Spleen (tissue), 11 donors: ENCODE results near the gene TCIRG1. TPM values are rescaled to one million over a fixed set of nuclear protein-coding genes. Genes with fewer than 3 reads are reported as not detected.

Experiments used
- DNase-seq: peaks from one replicate; pipeline ENCODE4 v3.0.0-alpha.2; 2020
- H3K27ac ChIP-seq, 8 donors: fragments of 200-600 bp; sonication (generic) in 7 of 8; 1 replicate in 4 of 8; 2 replicates in 4 of 8; pipeline versions ENCODE4 v1.5.0 to v1.8.0; 2016 to 2021; ENCODE audit warnings: inconsistent platforms in 4 of 8, mild to moderate bottlenecking in 4 of 8, moderate library complexity in 1 of 8
- H3K27me3 ChIP-seq, 7 donors: fragments of 200-600 bp; sonication (generic) in 6 of 7; replicated peaks in 1 of 7; 1 replicate in 4 of 7; 2 replicates in 3 of 7; pipeline versions ENCODE4 v1.5.0 to v1.8.0; 2016 to 2021; ENCODE audit warnings: inconsistent platforms in 3 of 7, mild to moderate bottlenecking in 1 of 7
- H3K36me3 ChIP-seq, 6 donors: fragments of 200-600 bp; sonication (generic) in 5 of 6; 1 replicate in 4 of 6; 2 replicates in 2 of 6; pipeline versions ENCODE4 v1.5.0 to v1.8.0; 2016 to 2021; ENCODE audit warnings: inconsistent platforms in 2 of 6
- H3K4me1 ChIP-seq, 6 donors: fragments of 200-600 bp; sonication (generic) in 5 of 6; 1 replicate in 3 of 6; 2 replicates in 3 of 6; pipeline versions ENCODE4 v1.5.0 to v1.8.0; 2016 to 2021; ENCODE audit warnings: inconsistent platforms in 3 of 6
- H3K4me3 ChIP-seq, 8 donors: fragments of 200-600 bp; sonication (generic) in 7 of 8; 1 replicate in 4 of 8; 2 replicates in 4 of 8; pipeline versions ENCODE4 v1.5.0 to v1.8.0; 2016 to 2021; ENCODE audit warnings: inconsistent platforms in 4 of 8, mild to moderate bottlenecking in 4 of 8, moderate library complexity in 2 of 8
- H3K9me3 ChIP-seq, 8 donors: fragments of 200-600 bp; sonication (generic) in 7 of 8; 1 replicate in 4 of 8; 2 replicates in 4 of 8; pipeline versions ENCODE4 v1.5.0 to v1.8.0; 2016 to 2021; ENCODE audit warnings: inconsistent platforms in 4 of 8
- POLR2A ChIP-seq, 3 donors: fragments of 450-650 bp; IDR thresholded peaks; one replicate each; pipeline ENCODE4 v1.5.1; 2017; ENCODE audit warnings: antibody characterized with exemption in 3 of 3, mild to moderate bottlenecking in 1 of 3
- POLR2AphosphoS5 ChIP-seq, 3 donors: sonication (generic); formaldehyde crosslinking; IDR thresholded peaks; one replicate each; pipeline ENCODE4 v1.5.1; 2017; ENCODE audit warnings: antibody characterized with exemption in 3 of 3
- WGBS, 5 donors: extraction: QIAGEN DNeasy Blood & Tissue Kit in 3 of 5; methylation state at CpG; one replicate each; pipeline versions ENCODE4 v1.1.5 to v1.1.7; 2013 to 2018; 5-methylcytosine and 5-hydroxymethylcytosine counted together
- intact Hi-C: fragments of 100-400 bp; cut with DNase I; formaldehyde crosslinking; loops from one replicate; pipeline ENCODE4 v1.15.0; 2023; ENCODE audit warnings: low total_unique reads
- polyA plus RNA-seq, 3 donors: library from polyadenylated mRNA; stranded (reverse); fragments of 200-250 nt; gene quantifications; one replicate each; pipeline ENCODE4 v1.2.1, GENCODE V29; 2013
- total RNA-seq, 7 donors: library from RNA; depleted of rRNA in 3 of 7; stranded (reverse); fragments of >200 nt in 3 of 7; fragmentation: NEBNext Ultra II Directional in 4 of 7; extraction: Animal tissue kit (Norgen Biotek cat#: 25700) in 4 of 7; gene quantifications; one replicate each; pipeline versions ENCODE4 v1.1.0 to v1.2.1, GENCODE V29; 2016 to 2021
- TF ChIP-seq, protein P1 (sequence below), 11 experiments: fragments of 200-600 bp in 7 of 11; fragments of 450-650 bp in 4 of 11; sonication (generic) in 4 of 11; IDR thresholded peaks in 8 of 11; conservative IDR thresholded peaks in 3 of 11; 1 replicate in 7 of 11; 2 replicates in 4 of 11; pipeline versions ENCODE4 v1.4.0 to v1.8.0; 2016 to 2021; ENCODE audit warnings: antibody characterized with exemption in 11 of 11, inconsistent platforms in 4 of 11, mild to moderate bottlenecking in 1 of 11
- donor health status: healthy with polysubstance abuse.
- donor health status: DM: no; HTN: no; CAD: no; lungs with moderate emphysema.
- donor health status: DM: no; HTN: no; CAD: no.
- donor health status: Bipolar disorder and iron deficiency.
- donor health status: healthy.
- donor health status: DM: no; HTN: no; CAD: no.
- donor health status: DM: yes; HTN: yes; CAD: no.

Gene TCIRG1
- total and polyA plus RNA-seq, 10 donors: 199 to 707 (median 377) TPM

DNA sequence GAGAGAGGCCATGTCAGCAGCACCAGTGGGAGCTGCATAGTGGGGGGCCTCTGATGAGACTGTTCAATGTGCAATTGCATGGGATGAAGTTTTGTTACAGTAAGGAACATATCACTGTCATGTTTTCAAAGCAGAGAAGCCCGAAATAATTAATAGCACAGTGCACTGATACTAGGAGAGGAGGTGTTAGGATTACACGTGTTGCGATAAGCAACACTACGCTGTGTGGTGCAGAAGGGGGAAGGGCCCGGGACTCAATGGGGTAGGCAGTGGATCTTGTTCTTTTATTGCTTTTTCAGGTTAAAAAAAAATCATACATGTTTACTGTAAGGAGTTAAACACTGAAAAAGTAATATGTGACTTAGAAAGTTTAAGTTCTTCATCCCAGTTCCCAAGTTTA, 29.2 kb downstream of the TCIRG1 start:
- Histone ChIP-seq H3K36me3 (peaks cover 0 to 100% (median 56%) of the 10 kb centered on the region in 6 donors), H3K4me3 (no peak overlapping the region), H3K4me1 (peaks cover 0 to 36% (median 12%) of the 10 kb centered on the region in 6 donors), H3K27me3 (no peaks in the 10 kb centered on the region), H3K27ac (no peak overlapping the region), H3K9me3 (no peaks in the 10 kb centered on the region)
- TF ChIP-seq, protein P1, sequence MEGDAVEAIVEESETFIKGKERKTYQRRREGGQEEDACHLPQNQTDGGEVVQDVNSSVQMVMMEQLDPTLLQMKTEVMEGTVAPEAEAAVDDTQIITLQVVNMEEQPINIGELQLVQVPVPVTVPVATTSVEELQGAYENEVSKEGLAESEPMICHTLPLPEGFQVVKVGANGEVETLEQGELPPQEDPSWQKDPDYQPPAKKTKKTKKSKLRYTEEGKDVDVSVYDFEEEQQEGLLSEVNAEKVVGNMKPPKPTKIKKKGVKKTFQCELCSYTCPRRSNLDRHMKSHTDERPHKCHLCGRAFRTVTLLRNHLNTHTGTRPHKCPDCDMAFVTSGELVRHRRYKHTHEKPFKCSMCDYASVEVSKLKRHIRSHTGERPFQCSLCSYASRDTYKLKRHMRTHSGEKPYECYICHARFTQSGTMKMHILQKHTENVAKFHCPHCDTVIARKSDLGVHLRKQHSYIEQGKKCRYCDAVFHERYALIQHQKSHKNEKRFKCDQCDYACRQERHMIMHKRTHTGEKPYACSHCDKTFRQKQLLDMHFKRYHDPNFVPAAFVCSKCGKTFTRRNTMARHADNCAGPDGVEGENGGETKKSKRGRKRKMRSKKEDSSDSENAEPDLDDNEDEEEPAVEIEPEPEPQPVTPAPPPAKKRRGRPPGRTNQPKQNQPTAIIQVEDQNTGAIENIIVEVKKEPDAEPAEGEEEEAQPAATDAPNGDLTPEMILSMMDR (IDR thresholded peaks at IDR 0.05 in 8 of 11, conservative IDR thresholded peaks at IDR 0.05 in 3 of 11): no peak
- TF ChIP-seq POLR2AphosphoS5 (IDR thresholded peaks at IDR 0.05) (no peak), POLR2A (IDR thresholded peaks at IDR 0.05) (no peak)
- intact Hi-C loops: loop anchor here (10.0 kb wide), 1 partner anchor 137 kb away; no protein-coding TSS in a partner anchor
- DNase-seq: no peak
- 93 to 96% (median 96%) methylated on average over 5 of the region's 5 CpGs for WGBS, 5 donors

DNA sequence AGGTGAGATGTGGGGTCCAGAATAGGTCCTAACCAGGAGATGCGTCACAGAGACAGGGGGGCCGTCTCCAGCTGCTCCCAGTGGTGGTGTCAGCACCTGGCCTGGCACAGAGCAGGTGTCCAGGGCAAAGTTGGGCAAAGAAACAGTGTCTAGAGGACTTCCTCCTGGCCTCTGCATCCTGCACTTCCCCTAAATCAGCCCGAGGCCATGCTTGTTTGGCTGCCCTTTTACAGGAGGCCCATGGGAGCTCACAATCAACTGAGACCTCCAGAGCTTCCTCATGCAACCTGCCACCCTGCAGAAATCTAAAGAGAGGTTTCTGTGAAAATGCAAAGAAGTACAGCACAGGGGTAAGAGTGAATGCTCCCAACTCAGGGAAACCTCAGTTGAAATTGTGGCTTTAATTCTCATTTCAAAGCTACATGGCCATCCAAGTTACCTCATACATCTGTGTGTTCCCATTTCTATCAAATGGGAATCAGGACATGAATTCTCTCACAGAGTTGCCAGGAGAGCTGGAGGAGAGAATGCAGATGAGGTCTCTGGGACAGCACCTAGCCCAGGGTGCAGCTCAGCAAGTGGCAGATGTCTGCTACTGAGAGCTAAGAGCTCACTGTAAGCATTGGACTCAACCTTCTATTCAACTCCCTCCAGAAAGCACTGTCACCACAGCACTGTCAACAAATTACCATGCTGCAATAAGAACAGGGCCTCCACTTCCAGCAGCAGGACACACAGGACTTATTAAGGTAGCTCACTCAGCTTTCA, 32.6 kb downstream of the TCIRG1 start:
- Histone ChIP-seq H3K4me1 (peaks cover 0 to 14% (median 8%) of the 10 kb centered on the region in 6 donors), H3K4me3 (no peak overlapping the region), H3K36me3 (peaks cover 0 to 91% (median 26%) of the 10 kb centered on the region in 6 donors), H3K27me3 (no peaks in the 10 kb centered on the region), H3K27ac (peak overlapping the region in 2 of 8 donors; percentile 3 to 17), H3K9me3 (no peaks in the 10 kb centered on the region)
- intact Hi-C loops: no loop called here
- DNase-seq: peak; percentile 73
- TF ChIP-seq POLR2A (IDR thresholded peaks at IDR 0.05) (no peak), POLR2AphosphoS5 (IDR thresholded peaks at IDR 0.05) (no peak)
- TF ChIP-seq, protein P1 (IDR thresholded peaks at IDR 0.05 in 8 of 11, conservative IDR thresholded peaks at IDR 0.05 in 3 of 11): no peak
- 52 to 65% (median 62%) methylated on average over 3 of the region's 3 CpGs for WGBS, 5 donors

DNA sequence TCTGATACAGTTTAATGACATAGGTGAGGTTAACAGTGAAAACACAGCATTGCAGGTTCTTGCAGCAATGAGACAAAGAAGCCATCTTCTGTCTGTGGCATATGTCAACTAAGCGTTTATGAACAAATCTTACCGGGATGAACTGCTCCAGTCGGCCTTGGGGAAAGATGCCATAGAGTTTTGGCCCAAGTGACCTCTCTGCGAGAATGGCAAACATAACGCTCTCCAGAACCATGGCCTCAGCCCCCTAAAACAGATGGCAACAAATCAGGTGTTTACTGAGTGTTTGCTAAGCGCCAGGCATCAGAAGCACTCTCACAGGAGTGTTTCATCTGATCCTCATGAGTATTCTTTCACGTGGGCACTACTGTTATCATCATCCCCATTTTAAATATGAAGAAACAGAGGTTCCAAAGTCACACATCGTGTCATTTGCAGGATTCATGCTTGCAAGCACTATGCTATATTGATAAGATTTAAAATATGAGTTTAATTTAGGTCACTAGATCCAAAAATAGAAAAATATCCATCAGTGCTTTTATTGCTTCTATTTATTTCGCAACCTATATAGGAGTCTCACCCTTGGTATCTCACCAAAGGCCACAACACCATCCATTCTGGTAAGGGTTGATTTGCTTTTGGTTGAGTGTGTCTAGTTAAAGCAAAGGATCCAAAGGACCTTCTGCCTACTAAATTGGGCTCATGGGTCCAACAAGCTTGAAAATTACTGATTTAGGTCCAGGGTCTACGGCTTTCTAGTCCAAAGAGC, 35.9 kb downstream of the TCIRG1 start:
- intact Hi-C loops: no loop called here
- DNase-seq: no peak
- H3K27ac ChIP-seq: no peak overlapping the region
- H3K4me3 ChIP-seq: no peak overlapping the region
- 90 to 96% (median 93%) methylated on average over 10 of the region's 10 CpGs for WGBS, 5 donors
- H3K4me1 ChIP-seq: peaks cover 0 to 24% (median 11%) of the 10 kb centered on the region in 6 donors
- no peaks in the 10 kb centered on the region for H3K9me3 ChIP-seq
- peaks cover 0 to 72% (median 8%) of the 10 kb centered on the region in 6 donors for H3K36me3 ChIP-seq
- TF ChIP-seq, protein P1 (IDR thresholded peaks at IDR 0.05 in 8 of 11, conservative IDR thresholded peaks at IDR 0.05 in 3 of 11): no peak
- TF ChIP-seq POLR2A (IDR thresholded peaks at IDR 0.05) (no peak), POLR2AphosphoS5 (IDR thresholded peaks at IDR 0.05) (no peak)
- no peaks in the 10 kb centered on the region for H3K27me3 ChIP-seq
